GM23338 (cell line): Measurements from ENCODE around the gene STK38L.

Source experiments
- CTCF ChIP-seq, 2 experiments: fragments of 200-600 bp in 1 of 2; sonication (generic) in 1 of 2; conservative IDR thresholded peaks; 2 replicates each; pipeline versions ENCODE4 v1.5.1 to v1.6.1; 2016 to 2017; ENCODE audit warnings: antibody characterized with exemption in 2 of 2, low read depth in 2 of 2, mild to moderate bottlenecking in 2 of 2, moderate library complexity in 1 of 2
- TF ChIP-seq, protein P1 (sequence below): IDR thresholded peaks from one replicate; pipeline ENCODE4 v1.6.1; 2018; ENCODE audit warnings: antibody characterized with exemption; ENCODE audit not compliant: unreplicated experiment

DNA sequence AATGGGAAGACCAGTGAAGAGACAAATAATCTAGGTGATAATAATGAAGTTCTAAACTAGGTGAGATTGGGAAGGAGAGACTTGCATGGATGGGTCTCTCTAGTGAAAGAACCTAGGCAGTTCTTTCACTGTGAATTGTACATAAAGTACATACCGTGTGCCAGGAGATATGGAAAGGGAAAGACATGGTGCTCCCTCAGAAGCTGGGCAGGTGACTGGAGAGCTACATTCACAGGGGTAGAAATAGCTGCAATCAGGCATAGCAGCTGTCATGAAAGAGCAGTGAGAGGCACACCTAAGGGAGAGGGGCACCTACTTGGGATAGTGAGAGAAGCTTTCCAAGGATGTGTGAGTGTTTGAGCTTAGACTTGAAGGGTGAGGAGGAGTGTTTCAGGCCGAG lies 9.3 kb downstream of the STK38L start:
- TF ChIP-seq, protein P1, sequence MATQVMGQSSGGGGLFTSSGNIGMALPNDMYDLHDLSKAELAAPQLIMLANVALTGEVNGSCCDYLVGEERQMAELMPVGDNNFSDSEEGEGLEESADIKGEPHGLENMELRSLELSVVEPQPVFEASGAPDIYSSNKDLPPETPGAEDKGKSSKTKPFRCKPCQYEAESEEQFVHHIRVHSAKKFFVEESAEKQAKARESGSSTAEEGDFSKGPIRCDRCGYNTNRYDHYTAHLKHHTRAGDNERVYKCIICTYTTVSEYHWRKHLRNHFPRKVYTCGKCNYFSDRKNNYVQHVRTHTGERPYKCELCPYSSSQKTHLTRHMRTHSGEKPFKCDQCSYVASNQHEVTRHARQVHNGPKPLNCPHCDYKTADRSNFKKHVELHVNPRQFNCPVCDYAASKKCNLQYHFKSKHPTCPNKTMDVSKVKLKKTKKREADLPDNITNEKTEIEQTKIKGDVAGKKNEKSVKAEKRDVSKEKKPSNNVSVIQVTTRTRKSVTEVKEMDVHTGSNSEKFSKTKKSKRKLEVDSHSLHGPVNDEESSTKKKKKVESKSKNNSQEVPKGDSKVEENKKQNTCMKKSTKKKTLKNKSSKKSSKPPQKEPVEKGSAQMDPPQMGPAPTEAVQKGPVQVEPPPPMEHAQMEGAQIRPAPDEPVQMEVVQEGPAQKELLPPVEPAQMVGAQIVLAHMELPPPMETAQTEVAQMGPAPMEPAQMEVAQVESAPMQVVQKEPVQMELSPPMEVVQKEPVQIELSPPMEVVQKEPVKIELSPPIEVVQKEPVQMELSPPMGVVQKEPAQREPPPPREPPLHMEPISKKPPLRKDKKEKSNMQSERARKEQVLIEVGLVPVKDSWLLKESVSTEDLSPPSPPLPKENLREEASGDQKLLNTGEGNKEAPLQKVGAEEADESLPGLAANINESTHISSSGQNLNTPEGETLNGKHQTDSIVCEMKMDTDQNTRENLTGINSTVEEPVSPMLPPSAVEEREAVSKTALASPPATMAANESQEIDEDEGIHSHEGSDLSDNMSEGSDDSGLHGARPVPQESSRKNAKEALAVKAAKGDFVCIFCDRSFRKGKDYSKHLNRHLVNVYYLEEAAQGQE: no peak
- TF ChIP-seq CTCF (conservative IDR thresholded peaks at IDR 0.05; ENCODE audit: low read depth in 2 of 2): no peak
